DND-41 (cell line): ENCODE measurements around the gene SNAP47.

Experiments
- ATAC-seq: fragments of 200-7000 bp; cut with Tn5 transposase; 3 replicates; pipeline ENCODE4 v1.9.1; 2021; ENCODE audit warnings: low read depth; ENCODE audit not compliant: insufficient read depth
- DNase-seq: peaks from one replicate; pipeline ENCODE4 v3.0.0-alpha.2; 2020
- H2AFZ ChIP-seq: 2 replicates; pipeline ENCODE4 v1.6.0; 2012; ENCODE audit warnings: low read depth, low read length
- H3K27ac ChIP-seq: 2 replicates; pipeline ENCODE4 v1.5.1; 2012; ENCODE audit warnings: low read length, inconsistent platforms
- H3K27me3 ChIP-seq: fragments of 200-600 bp; sonication (generic); 2 replicates; pipeline ENCODE4 v1.6.0; 2012; ENCODE audit warnings: low read length, mild to moderate bottlenecking, inconsistent platforms; ENCODE audit not compliant: insufficient read depth, poor library complexity
- H3K36me3 ChIP-seq: 2 replicates; pipeline ENCODE4 v1.5.1; 2012; ENCODE audit warnings: low read length, inconsistent platforms; ENCODE audit not compliant: insufficient read depth
- H3K4me1 ChIP-seq: 2 replicates; pipeline ENCODE4 v1.5.1; 2012; ENCODE audit warnings: mild to moderate bottlenecking, low read length; ENCODE audit not compliant: insufficient read depth
- H3K4me2 ChIP-seq: 2 replicates; pipeline ENCODE4 v1.6.0; 2012; ENCODE audit warnings: mild to moderate bottlenecking, moderate library complexity, low read length, inconsistent platforms; ENCODE audit not compliant: insufficient read depth
- H3K4me3 ChIP-seq, 2 experiments: fragments of 200-600 bp in 1 of 2; shearing (Covaris generic) in 1 of 2; 2 replicates each; pipeline ENCODE4 v1.5.1; 2012 to 2016; ENCODE audit warnings: inconsistent platforms in 2 of 2, low read length in 2 of 2, mild to moderate bottlenecking in 2 of 2, low read depth in 1 of 2, moderate library complexity in 1 of 2
- H3K79me2 ChIP-seq: 2 replicates; pipeline ENCODE4 v1.6.0; 2012; ENCODE audit warnings: low read length, inconsistent platforms; ENCODE audit not compliant: insufficient read depth
- H3K9ac ChIP-seq: 2 replicates; pipeline ENCODE4 v1.6.0; 2012; ENCODE audit warnings: low read depth, mild to moderate bottlenecking, inconsistent platforms, low read length, moderate library complexity
- H3K9me3 ChIP-seq: 2 replicates; pipeline ENCODE4 v1.5.1; 2012; ENCODE audit warnings: low read length, moderate library complexity, mild to moderate bottlenecking, inconsistent platforms; ENCODE audit not compliant: insufficient read depth, severe bottlenecking
- H4K20me1 ChIP-seq: 2 replicates; pipeline ENCODE4 v1.6.0; 2012; ENCODE audit warnings: low read length; ENCODE audit not compliant: insufficient read depth
- CTCF ChIP-seq: IDR thresholded peaks from 2 replicates; pipeline ENCODE4 v1.5.1; 2012; ENCODE audit warnings: borderline replicate concordance, low read length, moderate library complexity, mild to moderate bottlenecking; ENCODE audit not compliant: poor library complexity, severe bottlenecking; ENCODE audit errors: extremely low read depth
- EZH2 ChIP-seq: IDR thresholded peaks from 3 replicates; pipeline ENCODE4 v1.6.1; 2012; ENCODE audit warnings: borderline replicate concordance, low read depth, mild to moderate bottlenecking, moderate library complexity, low read length, inconsistent platforms; ENCODE audit not compliant: severe bottlenecking

SNAP47 gene

DNA sequence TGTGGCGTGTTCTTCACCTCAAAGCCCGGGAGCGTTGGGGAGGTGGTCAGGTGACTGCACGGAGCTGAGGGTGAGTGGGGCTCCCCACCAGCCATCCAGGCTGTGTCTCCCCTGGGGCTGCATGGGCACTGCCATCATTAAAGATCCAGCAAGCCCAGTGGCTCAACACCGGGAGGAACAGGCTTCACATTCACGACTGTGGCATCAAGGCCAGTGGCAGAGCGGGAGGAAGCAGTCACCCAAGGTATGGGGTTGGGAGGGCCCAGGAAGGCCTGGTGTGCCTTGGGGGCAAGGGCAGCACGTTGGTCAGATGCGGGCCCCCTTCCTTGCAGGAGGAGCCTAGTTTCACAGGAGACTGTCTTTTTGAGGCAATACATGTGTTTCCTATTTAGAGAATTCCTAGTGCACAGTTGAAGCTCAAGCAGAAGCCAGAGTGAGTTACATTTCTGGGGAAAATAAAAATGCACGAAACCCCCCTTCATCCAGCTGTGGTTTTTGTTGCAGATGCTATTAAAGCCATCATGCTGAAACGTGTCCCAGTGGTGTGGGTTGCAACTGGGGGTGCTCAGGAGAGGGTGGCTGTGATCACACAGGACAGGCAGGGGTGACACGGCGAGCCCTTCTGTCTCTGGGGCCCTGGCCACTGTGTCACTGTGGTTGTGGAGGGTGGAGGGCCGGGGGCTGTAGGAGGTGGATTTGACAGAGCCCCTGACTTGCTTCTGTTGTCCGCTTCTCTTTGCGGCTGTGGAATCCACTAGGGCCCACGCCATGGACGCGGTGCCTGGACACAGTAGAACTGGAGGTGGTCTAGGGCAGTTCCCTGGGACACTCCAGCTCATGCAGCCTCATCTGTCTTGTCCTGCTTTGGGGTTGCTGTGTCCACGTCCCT is 34.1 kb downstream of the SNAP47 start:
- TF ChIP-seq EZH2 (no peak), CTCF (no peak)
- Histone ChIP-seq H2AFZ (no peak overlapping the region), H3K9ac (no peak overlapping the region), H3K4me2 (no peak overlapping the region), H3K27ac (no peak overlapping the region), H3K4me3 (no peak overlapping the region), H3K9me3 (no peaks in the 10 kb centered on the region), H3K36me3 (peaks cover 72% of the 10 kb centered on the region), H3K27me3 (no peaks in the 10 kb centered on the region), H3K79me2 (no peaks in the 10 kb centered on the region), H3K4me1 (no peaks in the 10 kb centered on the region; the same call in 1 of the 2 replicates), H4K20me1 (peaks cover 15% of the 10 kb centered on the region)
- ATAC-seq (no peak), DNase-seq (no peak)

DNA sequence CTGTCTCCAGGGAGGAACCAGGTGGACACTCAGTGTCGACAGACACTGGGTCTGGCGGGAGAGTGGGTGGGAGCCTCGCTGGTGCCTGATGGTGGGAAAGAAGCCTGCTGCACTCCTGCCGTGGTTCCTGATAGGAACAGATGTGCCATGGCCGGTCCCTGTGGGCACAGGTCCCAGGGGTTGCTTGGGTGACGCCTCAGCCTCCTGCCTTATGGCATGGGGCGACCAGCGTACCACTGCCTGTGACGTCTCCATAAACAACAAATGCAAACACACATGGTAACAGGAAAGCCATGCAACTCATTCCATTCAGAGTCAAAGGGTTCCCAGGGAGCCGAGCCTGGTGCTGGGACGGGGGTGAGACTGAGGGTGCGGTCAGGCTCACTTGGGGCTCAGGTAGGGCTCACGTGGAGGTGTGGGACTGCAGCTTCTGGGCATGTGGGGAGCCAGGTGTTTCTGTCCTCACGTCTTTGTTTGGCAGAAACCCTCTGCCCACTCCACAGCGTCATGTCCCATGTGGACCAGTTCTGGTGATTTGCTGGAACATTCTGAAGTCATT is 34.8 kb downstream of the SNAP47 start:
- H3K9me3 ChIP-seq, result no peaks in the 10 kb centered on the region
- H3K79me2 ChIP-seq, result no peaks in the 10 kb centered on the region
- peaks cover 73% of the 10 kb centered on the region for H3K36me3 ChIP-seq
- H2AFZ ChIP-seq, result no peak overlapping the region
- no peak for TF ChIP-seq EZH2
- no peak for TF ChIP-seq CTCF
- H3K9ac ChIP-seq, result no peak overlapping the region
- no peak overlapping the region for H3K4me3 ChIP-seq
- no peak for ATAC-seq
- H4K20me1 ChIP-seq, result peaks cover 15% of the 10 kb centered on the region
- DNase-seq, result no peak
- no peaks in the 10 kb centered on the region; the same call in 1 of the 2 replicates for H3K4me1 ChIP-seq
- H3K27ac ChIP-seq, result no peak overlapping the region
- H3K4me2 ChIP-seq, result no peak overlapping the region
- H3K27me3 ChIP-seq, result no peaks in the 10 kb centered on the region

DNA sequence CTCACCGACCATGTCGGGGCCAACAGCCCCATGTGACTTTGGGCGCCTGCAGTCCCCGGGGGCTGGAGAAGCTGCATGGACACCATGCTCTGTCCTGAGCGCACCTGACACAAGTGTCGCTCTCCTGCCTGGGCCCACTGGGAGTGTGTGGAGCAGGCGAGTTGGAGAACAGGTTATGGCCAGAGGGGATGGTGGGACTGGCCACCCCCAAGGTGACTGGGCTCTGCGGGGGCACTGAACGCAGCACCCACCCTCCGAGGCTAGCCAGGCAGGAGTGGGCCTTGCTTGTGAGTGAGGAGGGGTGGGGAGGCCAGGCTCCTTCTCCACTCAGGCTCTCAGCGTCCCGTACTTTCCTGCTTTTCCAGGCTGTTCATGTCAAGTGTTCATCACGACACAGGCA is 35.6 kb downstream of the SNAP47 start:
- Histone ChIP-seq H3K9ac (no peak overlapping the region), H3K36me3 (peaks cover 77% of the 10 kb centered on the region), H3K4me3 (no peak overlapping the region), H3K4me1 (no peaks in the 10 kb centered on the region; the same call in 1 of the 2 replicates), H3K9me3 (no peaks in the 10 kb centered on the region), H3K79me2 (no peaks in the 10 kb centered on the region), H3K27me3 (no peaks in the 10 kb centered on the region), H3K27ac (no peak overlapping the region), H3K4me2 (no peak overlapping the region), H4K20me1 (peaks cover 10% of the 10 kb centered on the region), H2AFZ (no peak overlapping the region)
- no peak for DNase-seq
- TF ChIP-seq CTCF, result no peak
- TF ChIP-seq EZH2, result no peak
- no peak for ATAC-seq
